Omental fat pad (tissue), 4 donors: Measurements from ENCODE around the gene FA2H. TPM values are rescaled to one million over a fixed set of nuclear protein-coding genes. Genes with fewer than 3 reads are reported as not detected.
A peak's percentile ranks its signal among the peaks of the same experiment; 100 is the strongest.

Source experiments
- ATAC-seq: fragments of 150-250 bp; one replicate; pipeline ENCODE4 v1.9.1; 2016; ENCODE audit warnings: mild to moderate bottlenecking, moderate library complexity; ENCODE audit not compliant: low FRiP score
- DNase-seq: peaks from one replicate; pipeline ENCODE4 v3.0.0-alpha.2; 2019; ENCODE audit warnings: low spot score
- total RNA-seq, 4 donors: library from RNA; depleted of rRNA; stranded (reverse); fragments of >200 nt; gene quantifications; one replicate each; pipeline ENCODE4 v1.1.0, GENCODE V29; 2016
- TF ChIP-seq, protein P1 (sequence below), 3 donors: fragments of 450-650 bp; IDR thresholded peaks; one replicate each; pipeline ENCODE4 v1.5.1; 2016 to 2017; ENCODE audit warnings: antibody characterized with exemption in 3 of 3, mild to moderate bottlenecking in 3 of 3, moderate library complexity in 2 of 3

FA2H gene
- total RNA-seq, 4 donors from 2014 or later: not detected

DNA sequence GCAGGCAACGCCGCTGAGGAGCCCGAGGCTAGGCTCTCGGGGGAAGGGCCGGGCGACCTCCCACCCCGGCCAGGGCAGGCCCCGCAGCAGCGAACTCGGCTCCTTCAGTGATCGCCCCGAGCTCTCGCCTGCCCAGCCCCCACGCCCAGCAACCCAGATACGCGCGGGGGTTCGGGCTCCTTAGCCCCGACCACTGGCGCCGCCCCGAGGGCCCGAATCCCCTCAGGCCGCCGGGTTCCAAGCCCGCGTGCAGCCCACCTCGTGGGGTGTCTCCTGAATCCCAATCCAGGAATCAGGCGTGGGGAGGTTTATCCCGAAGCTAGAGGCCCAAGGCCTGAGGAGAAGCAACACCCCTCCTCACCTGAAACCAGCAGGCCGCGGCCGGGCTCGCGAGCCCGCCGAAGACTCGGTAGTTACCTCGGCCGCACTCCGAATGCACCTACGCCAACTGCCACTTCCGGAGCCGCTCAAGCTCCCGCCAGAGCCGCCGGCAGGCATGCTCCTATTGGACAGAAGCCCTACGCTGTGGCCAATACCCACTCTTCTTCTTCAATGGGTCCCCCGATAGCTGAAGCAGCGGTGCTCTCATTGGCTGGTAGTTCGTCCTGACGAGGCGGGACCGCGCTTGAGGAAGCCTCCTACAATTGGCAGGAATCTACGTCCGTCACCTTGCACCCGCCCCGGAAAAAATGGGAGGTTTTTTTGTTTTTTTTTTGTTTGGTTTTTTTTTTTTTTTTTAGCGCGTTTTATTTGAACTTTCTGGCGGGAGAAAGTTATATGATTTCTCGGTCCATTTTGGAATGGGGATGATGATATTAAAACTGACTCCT lies 108.0 kb downstream of the FA2H start, which contains the start of gene RFWD3:
RFWD3 (minus strand) TSS at position 453 of the 830 bp plus-strand sequence. CDS start 5,428 bp downstream, outside the sequence.
- DNase-seq: peak; percentile 91

DNA sequence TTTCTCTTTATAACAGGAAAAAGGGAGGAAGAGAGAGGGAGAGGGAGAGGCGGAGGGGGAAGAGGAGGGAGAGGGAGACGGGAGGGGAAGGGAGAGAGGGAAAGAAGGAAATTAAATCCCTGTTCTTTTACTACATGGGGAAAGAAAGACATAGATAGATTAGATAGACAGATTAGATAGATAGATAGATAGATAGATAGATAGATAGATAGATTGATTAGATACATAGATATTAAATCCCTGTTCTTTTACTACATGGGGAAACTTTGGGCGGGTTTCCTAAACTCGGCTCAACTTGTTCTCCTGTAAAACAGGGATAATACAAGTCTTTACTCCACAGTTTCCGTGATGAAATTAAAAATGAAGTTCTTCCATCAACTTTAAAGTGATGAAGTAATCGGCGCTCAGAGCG lies 108.6 kb downstream of the FA2H start:
- TF ChIP-seq, protein P1, sequence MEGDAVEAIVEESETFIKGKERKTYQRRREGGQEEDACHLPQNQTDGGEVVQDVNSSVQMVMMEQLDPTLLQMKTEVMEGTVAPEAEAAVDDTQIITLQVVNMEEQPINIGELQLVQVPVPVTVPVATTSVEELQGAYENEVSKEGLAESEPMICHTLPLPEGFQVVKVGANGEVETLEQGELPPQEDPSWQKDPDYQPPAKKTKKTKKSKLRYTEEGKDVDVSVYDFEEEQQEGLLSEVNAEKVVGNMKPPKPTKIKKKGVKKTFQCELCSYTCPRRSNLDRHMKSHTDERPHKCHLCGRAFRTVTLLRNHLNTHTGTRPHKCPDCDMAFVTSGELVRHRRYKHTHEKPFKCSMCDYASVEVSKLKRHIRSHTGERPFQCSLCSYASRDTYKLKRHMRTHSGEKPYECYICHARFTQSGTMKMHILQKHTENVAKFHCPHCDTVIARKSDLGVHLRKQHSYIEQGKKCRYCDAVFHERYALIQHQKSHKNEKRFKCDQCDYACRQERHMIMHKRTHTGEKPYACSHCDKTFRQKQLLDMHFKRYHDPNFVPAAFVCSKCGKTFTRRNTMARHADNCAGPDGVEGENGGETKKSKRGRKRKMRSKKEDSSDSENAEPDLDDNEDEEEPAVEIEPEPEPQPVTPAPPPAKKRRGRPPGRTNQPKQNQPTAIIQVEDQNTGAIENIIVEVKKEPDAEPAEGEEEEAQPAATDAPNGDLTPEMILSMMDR (IDR thresholded peaks at IDR 0.05): no peak
- no peak for ATAC-seq
- DNase-seq: no peak

More for the DNA sequence above, 108.0 kb downstream of the FA2H start, which contains the start of gene RFWD3:
- TF ChIP-seq, protein P1 (IDR thresholded peaks at IDR 0.05): no peak
- ATAC-seq: peak; percentile 100

Other genes starting within 250 kb of the FA2H start
- 100 to 1,000 TPM; 107 to 160 (median 122) TPM for gene GLG1, start 167.7 kb downstream of the FA2H start, total RNA-seq
- gene RFWD3, start 107.9 kb downstream of the FA2H start, total RNA-seq: 10 to 100 TPM in 3 of 4 donors, 1 to 10 TPM in 1; 8.9 to 23.5 (median 19.8) TPM
- gene MLKL, start 74.0 kb downstream of the FA2H start, total RNA-seq: 10 to 100 TPM; 18.4 to 47.9 (median 31.9) TPM
- 10 to 100 TPM; 16.3 to 30.6 (median 21.8) TPM for gene WDR59, start 210.3 kb upstream of the FA2H start, total RNA-seq
- gene ZNRF1, start 224.2 kb upstream of the FA2H start, total RNA-seq: 10 to 100 TPM in 3 of 4 donors, 1 to 10 TPM in 1; 7.5 to 20.7 (median 15.1) TPM